Fibroblast of gingiva (primary cell): Measurements from ENCODE around the gene OR2Z1.
"Not testable (repeated sequence)": the region's sequence is repeated elsewhere in the genome, so short reads cannot be mapped to it uniquely, and the experiment has no call there.

Experiments used
- DNase-seq: peaks from one replicate; pipeline ENCODE4 v3.0.0-alpha.2; 2011; ENCODE audit warnings: low read depth

OR2Z1 gene

GRCh38 chr19:8703223-8703622, 18.2 kb upstream of the OR2Z1 start:
- no peak for DNase-seq

- not testable (repeated sequence) for DNase-seq
These were observed 16.1 kb upstream of the OR2Z1 start for GRCh38 chr19:8705304-8705703.

- no peak for DNase-seq
These were observed 15.7 kb upstream of the OR2Z1 start for GRCh38 chr19:8705742-8706141.

GRCh38 chr19:8710337-8710736, 11.1 kb upstream of the OR2Z1 start:
- not testable (repeated sequence) for DNase-seq

- DNase-seq = no peak
These were observed 598 bp downstream of the OR2Z1 start for GRCh38 chr19:8722032-8722431.

- DNase-seq = no peak
These were observed 2.8 kb downstream of the OR2Z1 start for GRCh38 chr19:8724276-8724675.

GRCh38 chr19:8731428-8732169, 10.2 kb downstream of the OR2Z1 start:
- no peak for DNase-seq

- DNase-seq = no peak
These were observed 16.9 kb downstream of the OR2Z1 start for GRCh38 chr19:8738377-8738776.

- not testable (repeated sequence) for DNase-seq
These were observed 18.0 kb downstream of the OR2Z1 start for GRCh38 chr19:8739291-8740065.

- DNase-seq = not testable (repeated sequence)
These were observed 45.8 kb downstream of the OR2Z1 start for GRCh38 chr19:8767257-8767656.

GRCh38 chr19:8769265-8769664, 47.8 kb downstream of the OR2Z1 start:
- DNase-seq = not testable (repeated sequence)

- not testable (repeated sequence) for DNase-seq
These were observed 52.2 kb downstream of the OR2Z1 start for GRCh38 chr19:8773587-8773986.
